Vagina (tissue), 2 donors: ENCODE data around the gene DYNC1I1.

Experiments used
- CTCF ChIP-seq, 3 experiments: fragments of 450-650 bp in 2 of 3; fragments of 200-600 bp in 1 of 3; sonication (generic) in 1 of 3; IDR thresholded peaks; one replicate each; pipeline ENCODE4 v1.5.1; 2017 to 2019; ENCODE audit warnings: antibody characterized with exemption in 3 of 3, mild to moderate bottlenecking in 2 of 3, moderate library complexity in 2 of 3
- POLR2A ChIP-seq, 2 donors: fragments of 450-650 bp; IDR thresholded peaks; one replicate each; pipeline ENCODE4 v1.6.1; 2017; ENCODE audit warnings: antibody characterized with exemption in 2 of 2, mild to moderate bottlenecking in 2 of 2, moderate library complexity in 2 of 2
- POLR2AphosphoS5 ChIP-seq, 2 donors: sonication (generic); formaldehyde crosslinking; IDR thresholded peaks; one replicate each; pipeline ENCODE4 v1.9.0; 2017; ENCODE audit warnings: antibody characterized with exemption in 2 of 2, mild to moderate bottlenecking in 2 of 2, low read depth in 1 of 2; ENCODE audit not compliant: insufficient read depth in 1 of 2

DNA sequence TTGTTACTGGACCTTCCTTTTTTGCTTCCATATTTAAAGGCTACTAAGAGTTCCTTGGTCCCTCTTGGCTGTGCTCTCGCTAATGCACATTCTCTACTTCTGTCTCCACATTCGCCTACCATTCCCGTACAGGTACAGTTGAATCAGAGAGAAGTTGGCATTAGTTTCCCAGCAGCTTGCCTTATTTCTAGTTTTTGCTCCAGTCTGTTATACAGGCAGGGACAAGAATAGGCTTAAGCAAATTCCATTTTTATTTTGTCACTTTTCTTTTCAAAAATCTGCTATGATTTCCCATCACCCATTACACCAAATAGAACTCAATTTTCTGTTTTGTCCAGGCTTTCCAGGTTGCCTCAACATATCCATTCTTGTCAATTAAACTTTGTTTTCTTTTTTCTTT lies 29.9 kb downstream of the DYNC1I1 start:
- TF ChIP-seq POLR2A (IDR thresholded peaks at IDR 0.05) (no peak), CTCF (IDR thresholded peaks at IDR 0.05) (no peak), POLR2AphosphoS5 (IDR thresholded peaks at IDR 0.05; ENCODE audit: insufficient read depth in 1 of 2, low read depth in 1 of 2) (no peak)
